Measurements from ENCODE around the gene RPL26.
"Not testable (repeated sequence)": the region's sequence is repeated elsewhere in the genome, so short reads cannot be mapped to it uniquely, and the experiment has no call there.

RPL26 gene

GRCh38 chr17:8365143-8365542 is 17.9 kb downstream of the RPL26 start:
- no peaks in the 10 kb centered on the region for H3K9me3 Mint-ChIP-seq
- peaks cover 14% of the 10 kb centered on the region for H3K36me3 Mint-ChIP-seq (ENCODE audit: low read depth)
- no peaks in the 10 kb centered on the region for H3K27me3 Mint-ChIP-seq (ENCODE audit: low read depth)
- no peak overlapping the region for H3K4me3 Mint-ChIP-seq
- H3K27ac Mint-ChIP-seq: no peak overlapping the region
- H3K4me1 Mint-ChIP-seq (ENCODE audit: low read depth): peaks cover 4% of the 10 kb centered on the region

- Mint-ChIP-seq H3K36me3 (ENCODE audit: low read depth) (peaks cover 1% of the 10 kb centered on the region), H3K9me3 (no peaks in the 10 kb centered on the region), H3K4me1 (ENCODE audit: low read depth) (peaks cover 4% of the 10 kb centered on the region), H3K27ac (no peak overlapping the region), H3K4me3 (no peak overlapping the region), H3K27me3 (ENCODE audit: low read depth) (no peaks in the 10 kb centered on the region)
Observed at GRCh38 chr17:8362651-8363332, 20.2 kb downstream of the RPL26 start.

GRCh38 chr17:8360751-8361150 is 22.2 kb downstream of the RPL26 start:
- Mint-ChIP-seq H3K27me3 (ENCODE audit: low read depth) (no peaks in the 10 kb centered on the region), H3K36me3 (ENCODE audit: low read depth) (no peaks in the 10 kb centered on the region), H3K9me3 (no peaks in the 10 kb centered on the region), H3K4me3 (no peak overlapping the region), H3K4me1 (ENCODE audit: low read depth) (peaks cover 3% of the 10 kb centered on the region), H3K27ac (no peak overlapping the region)

- Mint-ChIP-seq H3K27ac (no peak overlapping the region), H3K27me3 (ENCODE audit: low read depth) (no peaks in the 10 kb centered on the region), H3K4me1 (ENCODE audit: low read depth) (peaks cover 3% of the 10 kb centered on the region), H3K36me3 (ENCODE audit: low read depth) (no peaks in the 10 kb centered on the region), H3K4me3 (no peak overlapping the region), H3K9me3 (no peaks in the 10 kb centered on the region)
Observed at GRCh38 chr17:8360260-8360659, 22.7 kb downstream of the RPL26 start.

GRCh38 chr17:8359769-8360168 is 23.2 kb downstream of the RPL26 start:
- no peak overlapping the region for H3K4me3 Mint-ChIP-seq
- no peaks in the 10 kb centered on the region for H3K36me3 Mint-ChIP-seq (ENCODE audit: low read depth)
- no peaks in the 10 kb centered on the region for H3K27me3 Mint-ChIP-seq (ENCODE audit: low read depth)
- peaks cover 3% of the 10 kb centered on the region for H3K4me1 Mint-ChIP-seq (ENCODE audit: low read depth)
- H3K27ac Mint-ChIP-seq: no peak overlapping the region
- no peaks in the 10 kb centered on the region for H3K9me3 Mint-ChIP-seq

GRCh38 chr17:8357910-8358309 is 25.1 kb downstream of the RPL26 start:
- Mint-ChIP-seq H3K4me3 (no peak overlapping the region), H3K36me3 (ENCODE audit: low read depth) (no peaks in the 10 kb centered on the region), H3K9me3 (no peaks in the 10 kb centered on the region), H3K27ac (no peak overlapping the region), H3K27me3 (ENCODE audit: low read depth) (no peaks in the 10 kb centered on the region), H3K4me1 (ENCODE audit: low read depth) (peaks cover 3% of the 10 kb centered on the region)

- Mint-ChIP-seq H3K27me3 (ENCODE audit: low read depth) (no peaks in the 10 kb centered on the region), H3K9me3 (no peaks in the 10 kb centered on the region), H3K27ac (no peak overlapping the region), H3K36me3 (ENCODE audit: low read depth) (no peaks in the 10 kb centered on the region), H3K4me1 (ENCODE audit: low read depth) (no peaks in the 10 kb centered on the region), H3K4me3 (no peak overlapping the region)
Observed at GRCh38 chr17:8354236-8354635, 28.8 kb downstream of the RPL26 start.

- Mint-ChIP-seq H3K27me3 (ENCODE audit: low read depth) (no peaks in the 10 kb centered on the region), H3K4me1 (ENCODE audit: low read depth) (no peaks in the 10 kb centered on the region), H3K36me3 (ENCODE audit: low read depth) (no peaks in the 10 kb centered on the region), H3K4me3 (no peak overlapping the region), H3K27ac (no peak overlapping the region), H3K9me3 (no peaks in the 10 kb centered on the region)
Observed at GRCh38 chr17:8353736-8354135, 29.3 kb downstream of the RPL26 start.

GRCh38 chr17:8350339-8350738 is 32.7 kb downstream of the RPL26 start:
- Mint-ChIP-seq H3K27ac (no peak overlapping the region), H3K4me1 (ENCODE audit: low read depth) (no peaks in the 10 kb centered on the region), H3K27me3 (ENCODE audit: low read depth) (peaks cover 19% of the 10 kb centered on the region), H3K4me3 (no peak overlapping the region), H3K36me3 (ENCODE audit: low read depth) (no peaks in the 10 kb centered on the region), H3K9me3 (no peaks in the 10 kb centered on the region)

- not testable (repeated sequence) for H3K27ac Mint-ChIP-seq; H3K4me1 Mint-ChIP-seq (ENCODE audit: low read depth); H3K36me3 Mint-ChIP-seq (ENCODE audit: low read depth); H3K9me3 Mint-ChIP-seq; H3K4me3 Mint-ChIP-seq
- H3K27me3 Mint-ChIP-seq (ENCODE audit: low read depth): peaks cover 20% of the 10 kb centered on the region
Observed at GRCh38 chr17:8347001-8347400, 36.0 kb downstream of the RPL26 start.

GRCh38 chr17:8345951-8346665 is 36.9 kb downstream of the RPL26 start:
- no peaks in the 10 kb centered on the region for H3K4me1 Mint-ChIP-seq (ENCODE audit: low read depth)
- no peak overlapping the region for H3K4me3 Mint-ChIP-seq
- H3K27ac Mint-ChIP-seq: no peak overlapping the region
- peaks cover 20% of the 10 kb centered on the region for H3K27me3 Mint-ChIP-seq (ENCODE audit: low read depth)
- no peaks in the 10 kb centered on the region for H3K36me3 Mint-ChIP-seq (ENCODE audit: low read depth)
- no peaks in the 10 kb centered on the region for H3K9me3 Mint-ChIP-seq

GRCh38 chr17:8345052-8345690 is 37.8 kb downstream of the RPL26 start:
- Mint-ChIP-seq H3K4me3 (no peak overlapping the region), H3K9me3 (no peaks in the 10 kb centered on the region), H3K4me1 (ENCODE audit: low read depth) (no peaks in the 10 kb centered on the region), H3K27ac (no peak overlapping the region), H3K27me3 (ENCODE audit: low read depth) (peaks cover 20% of the 10 kb centered on the region), H3K36me3 (ENCODE audit: low read depth) (no peaks in the 10 kb centered on the region)

- Mint-ChIP-seq H3K4me1 (ENCODE audit: low read depth) (peaks cover 9% of the 10 kb centered on the region), H3K4me3 (no peak overlapping the region), H3K36me3 (ENCODE audit: low read depth) (no peaks in the 10 kb centered on the region), H3K9me3 (no peaks in the 10 kb centered on the region), H3K27me3 (ENCODE audit: low read depth) (peaks cover 17% of the 10 kb centered on the region), H3K27ac (no peak overlapping the region)
Observed at GRCh38 chr17:8341456-8341855, 41.5 kb downstream of the RPL26 start.

- H3K27me3 Mint-ChIP-seq (ENCODE audit: low read depth): peaks cover 5% of the 10 kb centered on the region
- H3K36me3 Mint-ChIP-seq (ENCODE audit: low read depth): no peaks in the 10 kb centered on the region
- H3K4me3 Mint-ChIP-seq: no peak within 1 kb of the TSS
- H3K9me3 Mint-ChIP-seq: no peaks in the 10 kb centered on the region
- no peak within 1 kb of the TSS for H3K27ac Mint-ChIP-seq
- H3K4me1 Mint-ChIP-seq (ENCODE audit: low read depth): peaks cover 9% of the 10 kb centered on the region
Observed at GRCh38 chr17:8339540-8339939, 43.5 kb downstream of the RPL26 start, which contains the start of gene ODF4. TSS of gene ODF4 (plus strand) at chr17:8339840. CDS start at chr17:8340052, 212 bp downstream.

GRCh38 chr17:8338753-8339140 is 44.2 kb downstream of the RPL26 start:
- H3K4me3 Mint-ChIP-seq: no peak overlapping the region
- peaks cover 5% of the 10 kb centered on the region for H3K27me3 Mint-ChIP-seq (ENCODE audit: low read depth)
- H3K27ac Mint-ChIP-seq: no peak overlapping the region

More at GRCh38 chr17:8338753-8339140, 44.2 kb downstream of the RPL26 start:
- H3K36me3 Mint-ChIP-seq (ENCODE audit: low read depth): no peaks in the 10 kb centered on the region
- H3K4me1 Mint-ChIP-seq (ENCODE audit: low read depth): peaks cover 9% of the 10 kb centered on the region
- H3K9me3 Mint-ChIP-seq: no peaks in the 10 kb centered on the region
